Measurements from ENCODE around the gene SGMS1. TPM values are rescaled to one million over a fixed set of nuclear protein-coding genes. Genes with fewer than 3 reads are reported as not detected.
"Not testable (repeated sequence)": the region's sequence is repeated elsewhere in the genome, so short reads cannot be mapped to it uniquely, and the experiment has no call there.

The SGMS1 gene
- polyA plus RNA-seq, 4 donors: 54.8 to 64.6 (median 60.5) TPM

GRCh38 chr10:50541921-50542320 is 81.8 kb downstream of the SGMS1 start:
- DNase-seq (ENCODE audit: low read depth in 4 of 4, low spot score in 3 of 4): no peak

DNA sequence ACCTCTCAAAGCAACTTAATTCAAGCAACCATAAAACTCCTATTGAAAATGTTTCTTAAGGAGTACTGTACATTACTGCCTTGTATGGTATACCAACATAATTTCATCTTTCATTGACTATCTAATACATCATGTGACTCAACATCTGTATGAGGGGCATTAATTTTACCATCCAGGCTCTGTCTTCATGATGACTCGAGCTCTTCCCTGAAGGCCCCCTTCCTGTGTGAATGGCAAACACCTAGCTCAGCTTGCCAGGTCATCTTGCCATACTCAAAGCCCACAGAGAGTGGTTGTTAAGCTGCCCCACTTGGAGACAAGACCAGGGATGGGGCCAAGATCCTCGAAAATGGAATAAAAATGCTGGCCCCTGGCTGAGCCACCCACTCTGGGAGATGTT is 82.4 kb downstream of the SGMS1 start:
- no peak for DNase-seq (ENCODE audit: low read depth in 4 of 4, low spot score in 3 of 4)

DNA sequence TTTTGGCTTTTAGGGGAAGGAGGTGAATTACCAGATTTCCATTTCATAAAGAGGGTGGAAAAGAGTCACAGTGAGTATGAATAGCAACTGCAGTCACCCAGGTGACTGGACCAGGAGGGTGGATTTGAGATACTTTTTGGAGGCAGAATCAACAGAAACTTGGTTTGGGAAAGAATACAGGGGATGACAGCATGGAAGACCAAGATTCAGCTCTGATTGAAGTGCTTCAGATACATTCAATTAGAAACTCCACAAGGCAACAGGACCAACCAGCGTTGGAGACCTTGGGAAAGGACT is 83.0 kb downstream of the SGMS1 start:
- no peak for DNase-seq (ENCODE audit: low read depth in 4 of 4, low spot score in 3 of 4)

DNA sequence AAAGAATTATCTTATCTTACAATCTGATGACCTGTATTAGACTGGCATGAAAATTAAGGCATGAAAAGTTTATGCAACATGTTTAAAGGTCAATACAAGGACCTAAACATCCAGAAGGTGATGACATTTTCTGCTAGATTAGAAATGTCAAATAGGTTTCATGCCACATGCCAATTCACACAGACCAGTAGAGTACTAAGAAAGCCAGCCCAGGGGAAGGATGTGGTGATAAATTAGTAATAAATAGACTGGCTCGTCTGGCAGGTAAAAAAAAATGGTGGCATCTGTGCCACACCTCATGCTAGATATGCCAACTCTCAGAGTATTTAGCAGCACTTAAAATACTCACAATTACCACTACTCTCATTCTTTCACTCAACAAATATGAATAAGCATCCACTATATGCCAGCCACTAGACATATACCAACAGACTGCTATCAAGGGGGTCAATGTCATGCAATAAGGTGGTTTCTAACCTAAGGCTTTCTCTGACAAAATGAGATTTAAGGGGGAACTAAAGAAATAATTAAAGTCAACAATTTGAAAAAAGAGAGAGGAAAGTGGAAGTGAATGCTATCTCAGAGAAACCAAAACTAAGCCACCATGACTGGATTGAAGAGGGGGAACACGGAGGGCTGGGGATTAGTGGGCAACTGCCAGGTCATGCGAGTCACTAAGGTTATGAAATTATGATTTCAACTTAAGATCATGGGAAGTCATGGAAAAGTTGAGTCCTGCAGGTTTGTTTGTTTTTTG is 83.5 kb downstream of the SGMS1 start:
- DNase-seq (ENCODE audit: low read depth in 4 of 4, low spot score in 3 of 4): no peak

DNA sequence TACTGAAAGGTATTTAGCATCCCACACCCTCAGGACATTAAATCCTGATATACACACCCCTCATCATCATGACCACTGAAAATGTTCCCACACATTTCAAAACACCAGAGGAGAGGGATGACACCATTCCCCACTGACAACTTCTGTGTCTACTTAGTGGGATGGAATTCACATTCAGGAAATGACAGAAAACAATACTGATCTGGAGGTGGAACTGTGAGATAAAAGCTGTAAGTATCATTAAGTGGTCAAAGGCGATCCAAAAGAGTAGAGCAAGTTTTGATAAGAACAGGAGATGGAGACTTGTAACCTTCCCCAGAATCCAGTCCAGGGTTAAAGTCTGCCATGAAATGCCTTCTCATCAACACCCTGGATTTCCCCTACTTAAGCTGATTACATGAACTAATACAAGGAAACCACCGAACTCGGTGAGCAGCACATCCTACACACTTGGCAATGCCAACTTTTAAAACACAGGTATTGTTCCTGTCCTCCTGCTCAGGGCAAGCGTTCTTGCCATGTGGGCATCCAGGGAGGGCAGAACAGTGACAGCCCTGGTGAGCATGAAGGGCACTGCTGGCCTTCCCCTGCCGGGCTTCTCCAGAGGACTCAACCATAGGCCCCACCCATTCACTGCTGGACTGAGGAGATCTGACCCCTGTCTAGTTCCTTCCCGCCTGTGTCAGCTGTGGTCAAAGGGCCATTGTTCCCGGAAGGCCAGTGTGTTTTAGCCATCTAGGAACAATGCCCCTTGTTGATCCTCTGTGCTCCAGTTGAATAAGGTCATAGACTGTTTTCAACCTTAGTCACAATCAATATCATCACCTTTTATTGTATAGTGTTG is 85.0 kb downstream of the SGMS1 start:
- no peak for DNase-seq (ENCODE audit: low read depth in 4 of 4, low spot score in 3 of 4)

DNA sequence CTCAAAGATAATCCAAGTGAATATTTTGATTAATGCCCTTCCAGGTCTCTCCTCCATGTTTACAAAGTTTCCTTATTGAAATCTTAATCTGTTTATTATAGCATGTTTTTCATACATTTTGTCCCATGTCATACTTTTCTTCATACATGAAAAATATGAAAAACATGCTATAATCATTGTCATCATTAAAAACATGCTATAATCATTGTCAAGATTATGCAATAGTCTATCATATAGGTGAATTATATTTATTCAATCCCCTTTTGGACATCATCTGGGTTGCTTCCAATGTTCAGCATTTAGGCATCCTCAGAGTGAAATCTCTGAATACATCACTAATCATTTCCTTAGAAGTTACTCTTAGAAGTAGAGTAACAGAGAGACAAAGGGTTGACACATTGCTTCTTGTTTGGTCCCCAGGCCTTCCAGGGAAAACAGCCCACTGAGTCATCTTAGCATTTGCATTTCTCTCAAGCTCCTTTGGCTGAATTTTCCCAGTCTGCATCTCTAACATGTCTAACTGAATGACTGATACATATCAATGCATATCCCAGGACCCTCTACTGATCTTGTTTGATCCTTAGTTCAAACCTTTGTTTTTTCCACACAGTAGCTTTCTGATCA is 87.0 kb downstream of the SGMS1 start:
- no peak for DNase-seq (ENCODE audit: low read depth in 4 of 4, low spot score in 3 of 4)

GRCh38 chr10:50534748-50535376 is 88.9 kb downstream of the SGMS1 start:
- not testable (repeated sequence) for DNase-seq (ENCODE audit: low read depth in 4 of 4, low spot score in 3 of 4)

DNA sequence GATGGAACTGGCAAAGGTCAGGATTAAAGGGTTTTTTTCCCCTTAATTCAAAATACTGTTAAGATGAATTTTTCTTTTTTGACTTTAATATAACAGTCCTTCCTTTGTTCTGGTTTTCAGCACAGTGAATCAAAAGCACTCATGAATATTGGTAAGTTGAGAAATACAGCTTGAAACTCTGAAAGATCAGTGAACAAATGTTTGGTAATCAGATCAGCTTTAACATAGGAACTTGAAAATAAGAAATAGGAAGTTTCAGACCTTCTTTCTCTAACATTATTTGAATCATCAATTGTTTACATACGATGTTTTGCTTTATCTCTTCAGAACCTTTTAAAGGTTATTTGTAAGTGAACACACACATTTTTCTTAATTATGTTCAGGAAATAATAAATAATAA is 90.5 kb downstream of the SGMS1 start:
- DNase-seq (ENCODE audit: low read depth in 4 of 4, low spot score in 3 of 4): no peak

DNA sequence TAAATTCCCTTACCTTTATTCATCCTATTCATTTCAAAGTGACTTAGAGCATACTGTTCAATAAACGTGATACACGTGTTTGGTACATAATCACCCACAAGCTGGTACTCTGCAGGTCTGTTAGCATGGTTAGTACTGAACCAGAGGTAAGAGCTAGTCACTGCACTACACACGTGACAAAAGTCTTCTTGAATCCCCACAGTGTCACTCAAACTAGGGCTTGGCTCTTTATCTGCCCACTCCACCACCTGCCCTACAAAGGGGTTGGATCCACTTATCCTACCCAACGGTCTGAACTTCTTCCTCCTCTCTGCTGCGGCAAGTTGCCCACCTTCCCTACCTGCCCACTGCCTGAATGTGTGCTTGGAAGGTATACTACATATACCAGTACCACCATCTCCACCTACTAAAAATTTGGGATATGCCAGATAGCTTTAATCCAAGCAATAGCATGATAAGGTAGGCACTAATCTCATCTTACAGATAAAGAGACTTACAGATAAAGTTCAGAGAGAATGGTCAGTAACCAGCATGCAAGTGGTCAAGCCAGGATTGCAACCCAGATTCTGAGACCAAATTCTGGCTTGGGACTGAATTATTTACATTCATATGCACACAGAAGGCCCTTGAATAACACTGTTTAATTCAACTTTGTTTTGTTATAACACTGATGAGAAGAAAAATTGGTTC is 92.2 kb downstream of the SGMS1 start:
- DNase-seq (ENCODE audit: low read depth in 4 of 4, low spot score in 3 of 4): no peak

GRCh38 chr10:50529660-50530059 is 94.1 kb downstream of the SGMS1 start:
- no peak for DNase-seq (ENCODE audit: low read depth in 4 of 4, low spot score in 3 of 4)

DNA sequence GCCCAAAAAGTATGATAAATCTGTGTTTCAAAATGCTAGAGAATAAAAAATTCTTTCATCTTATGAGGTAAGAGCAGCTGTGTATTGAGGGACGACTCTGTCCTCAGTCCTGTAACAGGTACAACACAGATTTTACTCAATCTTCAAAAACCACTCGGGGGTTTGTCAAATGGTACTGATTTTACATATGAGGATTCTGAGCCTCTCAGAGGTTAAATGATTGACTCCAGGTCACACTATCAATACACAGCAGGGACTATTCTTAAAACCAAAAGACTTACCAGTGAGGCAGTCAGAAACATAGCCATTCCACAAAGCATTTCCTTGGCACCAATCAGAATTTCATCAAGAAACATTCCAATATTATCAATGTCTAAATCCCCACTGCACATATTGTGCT is 95.5 kb downstream of the SGMS1 start:
- no peak for DNase-seq (ENCODE audit: low read depth in 4 of 4, low spot score in 3 of 4)

DNA sequence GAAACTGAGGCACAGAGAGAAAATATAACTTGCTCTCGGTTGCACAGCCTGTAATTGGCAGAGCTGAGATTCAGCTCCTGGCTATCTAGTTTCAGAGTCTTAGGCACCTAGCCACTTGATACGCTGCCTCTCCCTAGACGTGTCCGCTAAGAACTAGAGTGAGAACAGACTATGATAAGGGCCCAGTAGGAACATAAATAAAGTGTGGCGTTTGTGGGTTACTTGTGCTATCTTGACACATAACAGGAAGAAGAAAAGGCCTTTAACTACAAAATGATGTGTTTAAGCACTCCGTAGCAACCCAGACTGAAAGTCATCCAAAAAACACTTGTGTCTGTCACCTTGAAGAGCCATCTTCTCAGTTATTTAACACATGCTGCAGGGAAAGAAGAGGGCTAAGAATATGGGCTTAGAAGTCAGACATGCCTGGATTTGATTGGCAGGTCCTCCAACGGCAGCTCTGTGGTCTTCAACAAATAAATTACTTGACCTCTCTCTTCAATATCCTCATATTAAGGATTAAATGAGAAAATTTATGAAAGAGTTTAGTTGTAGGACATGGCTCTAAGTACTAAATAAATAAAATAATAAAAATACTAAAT is 96.2 kb downstream of the SGMS1 start:
- DNase-seq (ENCODE audit: low read depth in 4 of 4, low spot score in 3 of 4): no peak

DNA sequence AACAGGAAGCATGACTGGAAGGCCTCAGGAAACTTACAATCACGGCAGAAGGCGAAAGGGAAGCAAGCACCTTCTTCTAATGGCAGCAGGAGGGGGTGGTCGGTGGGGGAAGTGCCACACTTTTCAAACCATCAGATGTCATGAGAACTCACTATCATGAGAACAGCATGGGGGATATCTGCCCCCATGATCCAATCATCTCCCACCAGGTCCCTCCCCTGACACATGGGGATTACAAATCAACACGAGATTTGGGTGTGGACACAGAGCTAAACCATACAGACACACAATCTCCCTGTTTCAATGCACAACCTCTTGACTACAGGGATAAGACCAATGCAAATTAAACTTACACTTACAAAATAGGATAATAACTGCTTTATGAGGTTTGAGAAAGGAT is 97.6 kb downstream of the SGMS1 start:
- DNase-seq (ENCODE audit: low read depth in 4 of 4, low spot score in 3 of 4): no peak

DNA sequence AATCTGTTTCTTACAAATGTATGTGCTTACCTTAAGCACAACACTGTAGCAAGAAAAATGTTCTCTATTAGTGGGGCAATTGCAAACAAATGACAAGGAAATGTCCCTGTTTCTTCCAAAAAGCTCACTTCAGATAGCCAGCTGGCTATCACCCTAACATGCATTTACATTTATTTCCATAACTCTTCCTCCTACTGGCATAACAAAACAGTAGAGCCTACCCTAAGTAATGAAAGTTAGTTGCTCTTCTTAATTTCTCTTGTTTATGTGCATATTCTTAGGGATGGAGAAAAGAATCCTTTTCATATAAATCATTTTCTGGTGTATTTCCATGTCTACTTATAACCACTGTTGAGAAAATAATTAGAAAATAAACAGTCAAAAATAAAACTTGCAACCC is 100.4 kb downstream of the SGMS1 start:
- no peak for DNase-seq (ENCODE audit: low read depth in 4 of 4, low spot score in 3 of 4)

- DNase-seq (ENCODE audit: low read depth in 4 of 4, low spot score in 3 of 4): no peak
These were observed 100.8 kb downstream of the SGMS1 start for GRCh38 chr10:50522908-50523307.

DNA sequence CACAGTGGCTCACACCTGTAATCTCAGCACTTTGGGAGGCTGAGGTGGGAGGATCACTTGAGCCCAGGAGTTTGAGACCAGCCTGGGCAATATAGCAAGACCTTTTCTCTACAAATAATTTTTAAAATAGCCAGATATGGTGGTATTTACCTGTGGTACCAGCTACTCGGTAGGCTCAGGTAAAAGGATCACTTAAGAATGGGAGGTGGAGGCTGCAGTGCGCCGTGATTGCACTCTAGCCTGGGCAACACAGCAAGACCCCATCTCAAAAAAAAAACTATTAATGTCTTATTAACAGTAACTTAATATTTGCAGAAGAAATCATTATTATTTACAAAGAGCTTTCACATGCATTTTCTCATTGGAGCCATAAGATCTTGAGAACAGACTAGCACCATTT is 103.6 kb downstream of the SGMS1 start:
- DNase-seq (ENCODE audit: low read depth in 4 of 4, low spot score in 3 of 4): no peak

DNA sequence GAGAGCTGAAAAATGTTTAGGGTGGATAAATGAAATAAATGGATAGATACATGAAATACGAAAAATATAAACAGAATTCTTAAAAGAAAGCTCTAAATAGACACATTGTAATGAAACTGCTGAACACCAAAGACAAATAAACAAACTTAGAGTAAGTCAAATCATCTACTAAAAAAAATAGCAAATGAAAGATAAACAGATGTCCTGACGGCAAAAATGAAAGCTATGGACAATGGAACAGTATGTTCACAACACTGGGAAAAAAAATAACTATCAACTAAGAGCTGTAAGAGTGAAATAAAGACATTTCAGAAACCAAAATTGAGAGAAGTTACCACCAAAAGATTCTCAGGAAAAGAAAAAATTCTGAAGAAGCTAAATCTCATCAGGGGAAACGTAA is 106.1 kb downstream of the SGMS1 start:
- DNase-seq (ENCODE audit: low read depth in 4 of 4, low spot score in 3 of 4): no peak

GRCh38 chr10:50516171-50516570 is 107.6 kb downstream of the SGMS1 start:
- no peak for DNase-seq (ENCODE audit: low read depth in 4 of 4, low spot score in 3 of 4)

DNA sequence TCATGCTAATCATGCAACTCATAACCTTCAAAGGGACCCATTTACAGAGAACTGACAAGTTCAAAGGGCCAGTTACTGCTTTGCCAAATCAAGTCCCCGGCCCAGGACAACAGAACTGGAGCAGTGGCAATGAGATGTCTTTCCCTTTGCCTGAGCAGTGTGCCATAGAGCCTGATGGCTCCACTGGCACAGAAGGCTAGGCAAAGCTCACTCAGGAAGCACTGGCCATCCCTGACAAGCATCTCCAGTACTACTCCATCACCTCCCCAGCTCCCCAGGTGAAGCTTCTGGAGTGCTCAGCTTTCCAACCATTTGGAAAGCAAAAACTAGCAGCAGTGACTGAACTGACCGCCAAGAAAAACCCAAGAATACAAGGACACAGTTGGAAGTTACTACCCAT is 108.3 kb downstream of the SGMS1 start:
- no peak for DNase-seq (ENCODE audit: low read depth in 4 of 4, low spot score in 3 of 4)

DNA sequence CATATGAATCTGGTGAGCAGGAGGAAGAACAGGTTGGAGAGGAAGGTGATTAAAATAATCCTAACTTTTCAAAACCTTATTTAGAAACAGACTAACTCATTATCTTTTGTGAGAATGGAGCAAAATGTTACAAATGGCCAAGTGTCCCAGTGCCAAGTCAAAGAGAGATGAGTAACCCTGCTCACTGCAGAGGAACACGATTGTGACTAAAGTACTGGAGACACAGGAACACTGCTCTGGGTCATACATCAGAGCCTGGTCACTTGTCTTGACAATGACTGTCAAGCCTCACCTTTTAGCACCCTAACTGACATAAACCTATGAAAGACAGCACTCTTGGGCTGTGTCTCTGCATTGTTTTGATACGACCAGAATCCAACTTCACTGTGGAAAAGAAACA is 108.8 kb downstream of the SGMS1 start:
- no peak for DNase-seq (ENCODE audit: low read depth in 4 of 4, low spot score in 3 of 4)
